NCI-H446 treated with DMSO at 0.1 percent for 48 hours (cell line): ENCODE measurements around the gene PRH1.

Experiments used
- DNase-seq: peaks from one replicate; lab custom pipeline; 2025; lab: John Stamatoyannopoulos, UW

The PRH1 gene

GRCh38 chr12:10884086-10884725 is at the start of gene PRH1:
PRH1 (minus strand) TSS chr12:10884255; CDS start chr12:10884217, 38 bp downstream.
- no peak for DNase-seq

GRCh38 chr12:10928746-10929286 is 44.8 kb upstream of the PRH1 start, which contains the start of gene PRH2:
PRH2 (plus strand) TSS chr12:10929236; CDS start chr12:10929274, 38 bp downstream.
- DNase-seq = no peak

- no peak for DNase-seq
Observed at GRCh38 chr12:10926269-10926668, 42.2 kb upstream of the PRH1 start.

- no peak for DNase-seq
Observed at GRCh38 chr12:10919809-10920208, 35.8 kb upstream of the PRH1 start.

- no peak for DNase-seq
Observed at GRCh38 chr12:10910380-10910779, 26.3 kb upstream of the PRH1 start.

GRCh38 chr12:10909462-10909861 is 25.4 kb upstream of the PRH1 start, which contains the start of gene TAS2R13:
TAS2R13 (minus strand) TSS chr12:10909562; CDS start chr12:10909298, 264 bp downstream.
- no peak for DNase-seq

GRCh38 chr12:10904686-10905085 is 20.6 kb upstream of the PRH1 start:
- DNase-seq = no peak

GRCh38 chr12:10901427-10901826 is 17.4 kb upstream of the PRH1 start:
- no peak for DNase-seq

GRCh38 chr12:10900972-10901371 is 16.9 kb upstream of the PRH1 start:
- no peak for DNase-seq

GRCh38 chr12:10900530-10900929 is 16.5 kb upstream of the PRH1 start:
- no peak for DNase-seq

GRCh38 chr12:10896854-10897253 is 12.8 kb upstream of the PRH1 start:
- DNase-seq = no peak

GRCh38 chr12:10891937-10892336 is 7.9 kb upstream of the PRH1 start:
- no peak for DNase-seq

GRCh38 chr12:10889226-10889625 is 5.2 kb upstream of the PRH1 start:
- DNase-seq = no peak

- DNase-seq = no peak
Observed at GRCh38 chr12:10873378-10873777, 10.7 kb downstream of the PRH1 start.

- no peak for DNase-seq
Observed at GRCh38 chr12:10867381-10867780, 16.7 kb downstream of the PRH1 start.

GRCh38 chr12:10863512-10864218 is 20.4 kb downstream of the PRH1 start:
- DNase-seq = no peak

GRCh38 chr12:10861366-10861765 is 22.7 kb downstream of the PRH1 start:
- DNase-seq = no peak

GRCh38 chr12:10855807-10856206 is 28.2 kb downstream of the PRH1 start:
- DNase-seq = no peak

- DNase-seq = no peak
Observed at GRCh38 chr12:10853776-10854175, 30.3 kb downstream of the PRH1 start.

- DNase-seq = no peak
Observed at GRCh38 chr12:10851243-10851858, 32.7 kb downstream of the PRH1 start.

GRCh38 chr12:10849425-10849878 is 34.6 kb downstream of the PRH1 start, which contains the start of gene PRR4:
PRR4 (minus strand) TSS chr12:10849475; CDS start chr12:10849437, 38 bp downstream.
- no peak for DNase-seq

GRCh38 chr12:10847744-10848143 is 36.3 kb downstream of the PRH1 start:
- no peak for DNase-seq

GRCh38 chr12:10842862-10843261 is 41.2 kb downstream of the PRH1 start:
- DNase-seq = no peak
